IMR-90 (cell line): ENCODE results near the gene NAPB. TPM values are rescaled to one million over a fixed set of nuclear protein-coding genes. Genes with fewer than 3 reads are reported as not detected.

Experiments
- ATAC-seq: fragments of 200-7000 bp; cut with Tn5 transposase; 2 replicates; pipeline ENCODE4 v1.9.1; 2020; ENCODE audit warnings: low read depth, mild to moderate bottlenecking, moderate library complexity
- BruUV-seq: library from RNA; stranded (reverse); fragments of 400-500 nt; replicated peaks from 2 replicates; lab custom pipeline; 2021; lab: Mats Ljungman, UMichigan
- CTCF ChIA-PET: fragments of 300-600 bp; formaldehyde crosslinking; extraction: SDS; loops from one replicate; lab custom pipeline; 2021; ENCODE audit warnings: antibody characterized with exemption; lab: Yijun Ruan, JAX
- POLR2A ChIA-PET: fragments of 300-600 bp; sonication (Branson Sonifier 250); formaldehyde crosslinking; loops from one replicate; lab custom pipeline; 2022; ENCODE audit warnings: antibody characterized with exemption; ENCODE audit not compliant: unreplicated experiment; lab: Charles Lee
- DNase-seq: peaks from one replicate; pipeline ENCODE4 v3.0.0; 2013
- H2AFZ ChIP-seq: replicated peaks from 2 replicates; pipeline ENCODE3; 2013; ENCODE audit warnings: low read length, mild to moderate bottlenecking; ENCODE audit not compliant: poor library complexity
- H2AK5ac ChIP-seq: 2 replicates; pipeline ENCODE4 v1.6.1; 2013; ENCODE audit warnings: low read depth, low read length, inconsistent platforms
- H2AK9ac ChIP-seq: replicated peaks from 2 replicates; pipeline ENCODE3; 2013; ENCODE audit warnings: mild to moderate bottlenecking, low read depth, low read length, moderate library complexity; ENCODE audit not compliant: poor library complexity
- H2BK120ac ChIP-seq: 2 replicates; pipeline ENCODE4 v1.6.1; 2013; ENCODE audit warnings: low read depth, low read length, inconsistent platforms
- H2BK15ac ChIP-seq: 3 replicates; pipeline ENCODE4 v1.6.1; 2013; ENCODE audit warnings: low read depth, low read length, inconsistent platforms
- H2BK20ac ChIP-seq: 2 replicates; pipeline ENCODE4 v1.6.1; 2013; ENCODE audit warnings: low read depth, mild to moderate bottlenecking, inconsistent platforms, low read length, moderate library complexity
- H2BK5ac ChIP-seq: 2 replicates; pipeline ENCODE4 v1.6.1; 2013; ENCODE audit warnings: mild to moderate bottlenecking, low read depth, low read length, inconsistent platforms; ENCODE audit not compliant: poor library complexity, severe bottlenecking
- H3K14ac ChIP-seq: replicated peaks from 2 replicates; pipeline ENCODE4 v1.6.1; 2013; ENCODE audit warnings: low read depth, low read length, inconsistent platforms
- H3K18ac ChIP-seq: 2 replicates; pipeline ENCODE4 v1.6.1; 2013; ENCODE audit warnings: low read depth, low read length, control low read depth
- H3K23ac ChIP-seq: 2 replicates; pipeline ENCODE4 v1.6.1; 2013; ENCODE audit warnings: low read depth, low read length, inconsistent platforms
- H3K27ac ChIP-seq: 2 replicates; pipeline ENCODE4 v1.5.1; 2013; ENCODE audit warnings: mild to moderate bottlenecking, control low read depth, low read length; ENCODE audit not compliant: insufficient read depth
- H3K27me3 ChIP-seq: 2 replicates; pipeline ENCODE4 v1.6.1; 2013; ENCODE audit warnings: low read length; ENCODE audit not compliant: control insufficient read depth, insufficient read depth
- H3K36me3 ChIP-seq: 2 replicates; pipeline ENCODE4 v1.6.1; 2013; ENCODE audit warnings: low read length, mixed read lengths; ENCODE audit not compliant: control insufficient read depth, insufficient read depth
- H3K4ac ChIP-seq: 2 replicates; pipeline ENCODE4 v1.6.1; 2013; ENCODE audit warnings: low read depth, low read length, inconsistent platforms
- H3K4me1 ChIP-seq: 2 replicates; pipeline ENCODE4 v1.6.1; 2013; ENCODE audit warnings: low read length, mixed read lengths; ENCODE audit not compliant: control insufficient read depth, insufficient read depth
- H3K4me2 ChIP-seq: 2 replicates; pipeline ENCODE4 v1.6.1; 2013; ENCODE audit warnings: low read depth, mild to moderate bottlenecking, control low read depth, low read length, moderate library complexity
- H3K4me3 ChIP-seq: 2 replicates; pipeline ENCODE4 v1.5.1; 2013; ENCODE audit warnings: low read depth, mild to moderate bottlenecking, control low read depth, low read length, moderate library complexity; ENCODE audit not compliant: insufficient read depth
- H3K56ac ChIP-seq: 2 replicates; pipeline ENCODE4 v1.6.1; 2013; ENCODE audit warnings: low read length, inconsistent platforms; ENCODE audit not compliant: insufficient read depth; ENCODE audit errors: extremely low read depth
- H3K79me1 ChIP-seq, 2 experiments: 2 replicates each; pipeline ENCODE4 v1.6.1; 2013; ENCODE audit warnings: low read length in 2 of 2, inconsistent platforms in 1 of 2, low read depth in 1 of 2
- H3K9ac ChIP-seq: 2 replicates; pipeline ENCODE4 v1.6.1; 2013; ENCODE audit warnings: low read depth, low read length, control low read depth
- H3K9me1 ChIP-seq: 2 replicates; pipeline ENCODE4 v1.6.1; 2013; ENCODE audit warnings: low read length, inconsistent platforms; ENCODE audit not compliant: insufficient read depth
- H3K9me3 ChIP-seq: 2 replicates; pipeline ENCODE4 v1.6.1; 2013; ENCODE audit warnings: low read length; ENCODE audit not compliant: control insufficient read depth, insufficient read depth
- H4K20me1 ChIP-seq: 2 replicates; pipeline ENCODE4 v1.6.1; 2013; ENCODE audit warnings: low read length, inconsistent platforms; ENCODE audit not compliant: insufficient read depth
- H4K5ac ChIP-seq: 2 replicates; pipeline ENCODE4 v1.6.1; 2013; ENCODE audit warnings: mild to moderate bottlenecking, low read depth, low read length, control low read depth
- H4K8ac ChIP-seq, 2 experiments: 2 replicates each; pipeline ENCODE4 v1.6.1; 2013; ENCODE audit warnings: low read depth in 2 of 2, low read length in 2 of 2, control low read depth in 1 of 2, inconsistent platforms in 1 of 2
- H4K91ac ChIP-seq: 2 replicates; pipeline ENCODE4 v1.6.1; 2013; ENCODE audit warnings: low read depth, low read length, inconsistent platforms; ENCODE audit not compliant: insufficient read depth
- BHLHE40 ChIP-seq: fragments of 150-350 bp; IDR thresholded peaks from 2 replicates; pipeline ENCODE4 v1.6.1; 2016; ENCODE audit warnings: mild to moderate bottlenecking, low read depth, low read length
- CHD1 ChIP-seq: IDR thresholded peaks from 2 replicates; pipeline ENCODE4 v1.6.1; 2012; ENCODE audit warnings: low read depth, low read length, improper control_type of control experiment
- FOS ChIP-seq: fragments of 150-350 bp; IDR thresholded peaks from 2 replicates; pipeline ENCODE4 v1.6.1; 2016; ENCODE audit warnings: low read depth, low read length
- MAZ ChIP-seq: IDR thresholded peaks from 2 replicates; pipeline ENCODE4 v1.6.1; 2012; ENCODE audit warnings: low read depth, mild to moderate bottlenecking, low read length, improper control_type of control experiment, moderate library complexity, borderline replicate concordance
- MXI1 ChIP-seq: IDR thresholded peaks from 2 replicates; pipeline ENCODE4 v1.6.1; 2012; ENCODE audit warnings: low read depth, mild to moderate bottlenecking, low read length, moderate library complexity, borderline replicate concordance
- NFE2L2 ChIP-seq: fragments of 150-350 bp; IDR thresholded peaks from 2 replicates; pipeline ENCODE4 v1.6.1; 2016; ENCODE audit warnings: low read depth, mild to moderate bottlenecking, low read length
- POLR2A ChIP-seq: IDR thresholded peaks from 2 replicates; pipeline ENCODE4 v1.6.1; 2012; ENCODE audit warnings: mild to moderate bottlenecking, low read depth, low read length
- RCOR1 ChIP-seq: IDR thresholded peaks from 2 replicates; pipeline ENCODE4 v1.6.1; 2012; ENCODE audit warnings: mild to moderate bottlenecking, low read length, improper control_type of control experiment; ENCODE audit not compliant: insufficient replicate concordance
- SMC3 ChIP-seq: fragments of 150-350 bp; IDR thresholded peaks from 2 replicates; pipeline ENCODE4 v1.6.1; 2016; ENCODE audit warnings: low read depth, mild to moderate bottlenecking, antibody characterized with exemption, low read length, moderate library complexity
- WGBS, 2 experiments: methylation state at CpG; one replicate each; pipeline versions ENCODE4 v1.1.5 to v1.1.7; 2013; ENCODE audit warnings: missing lambda C conversion rate in 2 of 2; ENCODE audit not compliant: insufficient read length in 1 of 2; ENCODE audit errors: extremely low coverage in 2 of 2; 5-methylcytosine and 5-hydroxymethylcytosine counted together
- dilution Hi-C: fragments of 300-500 bp; cut with HindIII; formaldehyde crosslinking; loops from one replicate; pipeline ENCODE4 v1.14.3; 2018; ENCODE audit warnings: low sequenced_read_pairs; ENCODE audit not compliant: unreplicated experiment
- in situ Hi-C: fragments of 300-500 bp; cut with MboI; formaldehyde crosslinking; loops from 3 replicates; pipeline ENCODE4 v1.14.3; 2019; ENCODE audit warnings: low sequenced_read_pairs, inconsistent platforms, mixed read lengths
- intact Hi-C: fragments of 100-400 bp; cut with micrococcal nuclease; formaldehyde crosslinking; loops from 2 replicates; pipeline ENCODE4 v1.10.0; 2022
- polyA plus RNA-seq, 3 experiments: library from polyadenylated mRNA; depleted of rRNA; stranded (reverse); fragments of >200 nt; gene quantifications; 2 replicates each; pipeline ENCODE4 v1.2.3, GENCODE V29; 2012; ENCODE audit warnings: low replicate concordance in 1 of 3
- total RNA-seq: library from RNA; depleted of rRNA; stranded (reverse); fragments of >200 nt; gene quantifications from 2 replicates; pipeline ENCODE4 v1.2.3, GENCODE V29; 2012
- TF ChIP-seq, protein P1 (sequence below): fragments of 150-350 bp; IDR thresholded peaks from 2 replicates; pipeline ENCODE4 v1.6.1; 2016; ENCODE audit warnings: low read depth, mild to moderate bottlenecking, low read length, moderate library complexity, borderline replicate concordance
- TF ChIP-seq, protein P2 (sequence below): fragments of 150-350 bp; IDR thresholded peaks from 2 replicates; pipeline ENCODE4 v1.6.1; 2017; ENCODE audit warnings: mild to moderate bottlenecking, antibody characterized with exemption, low read length, low read depth
- TF ChIP-seq, protein P3 (sequence below): conservative IDR thresholded peaks from 2 replicates; pipeline ENCODE4 v1.5.1; 2012; ENCODE audit warnings: mild to moderate bottlenecking, low read depth, low read length, improper control_type of control experiment

NAPB gene
- total and polyA plus RNA-seq, 2 of the 4 experiments (the other 2 are of a cell fraction): 4.4 to 5.2 TPM

DNA sequence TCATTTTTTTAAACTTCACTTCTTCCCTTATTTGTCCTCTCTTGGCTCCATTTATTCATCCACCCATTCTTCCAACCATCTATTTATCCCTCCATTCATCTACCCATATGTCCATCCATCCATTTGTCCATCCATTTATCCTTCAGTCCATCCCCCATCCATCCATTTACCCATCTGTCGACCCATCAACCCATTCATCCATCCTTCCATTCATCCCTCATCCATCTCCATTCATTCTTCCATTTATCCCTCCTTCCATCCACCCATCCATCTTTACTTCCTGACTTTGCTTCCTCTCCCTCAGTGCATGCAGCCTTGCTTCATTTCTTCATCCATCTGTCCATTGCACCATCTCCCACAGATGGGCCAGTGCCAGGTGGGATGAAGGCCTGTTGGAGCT is 29.6 kb upstream of the NAPB start:
- Histone ChIP-seq H4K8ac (no peak overlapping the region), H3K4me3 (no peak overlapping the region), H2BK5ac (no peak overlapping the region), H3K4me2 (no peak overlapping the region), H2BK20ac (no peak overlapping the region), H3K9ac (no peak overlapping the region), H3K27me3 (peaks cover 2% of the 10 kb centered on the region; the same call in 1 of the 2 replicates), H2BK120ac (no peak overlapping the region), H4K20me1 (no peaks in the 10 kb centered on the region), H3K4ac (no peak overlapping the region), H4K91ac (no peak overlapping the region), H4K5ac (no peak overlapping the region), H3K18ac (no peak overlapping the region), H3K9me1 (peaks cover 2% of the 10 kb centered on the region; the same call in 1 of the 2 replicates), H2AFZ (no peak overlapping the region), H2AK5ac (no peak overlapping the region), H3K36me3 (no peaks in the 10 kb centered on the region), H3K4me1 (0 out of 2 replicates have a peak, but pooled peaks cover under 1% of the 10 kb centered on the region), H3K27ac (no peak overlapping the region), H3K14ac (no peak overlapping the region), H2BK15ac (no peak overlapping the region), H3K79me1 (no peaks in the 10 kb centered on the region), H2AK9ac (no peak overlapping the region), H3K23ac (no peak overlapping the region), H3K56ac (no peak overlapping the region), H3K9me3 (no peaks in the 10 kb centered on the region)
- BruUV-seq: no TSS peak
- WGBS, 2 experiments: 45 to 100% methylated on average over 1 of the region's 1 CpG
- no peak for DNase-seq
- TF ChIP-seq, protein P1, sequence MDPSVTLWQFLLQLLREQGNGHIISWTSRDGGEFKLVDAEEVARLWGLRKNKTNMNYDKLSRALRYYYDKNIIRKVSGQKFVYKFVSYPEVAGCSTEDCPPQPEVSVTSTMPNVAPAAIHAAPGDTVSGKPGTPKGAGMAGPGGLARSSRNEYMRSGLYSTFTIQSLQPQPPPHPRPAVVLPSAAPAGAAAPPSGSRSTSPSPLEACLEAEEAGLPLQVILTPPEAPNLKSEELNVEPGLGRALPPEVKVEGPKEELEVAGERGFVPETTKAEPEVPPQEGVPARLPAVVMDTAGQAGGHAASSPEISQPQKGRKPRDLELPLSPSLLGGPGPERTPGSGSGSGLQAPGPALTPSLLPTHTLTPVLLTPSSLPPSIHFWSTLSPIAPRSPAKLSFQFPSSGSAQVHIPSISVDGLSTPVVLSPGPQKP: no peak
- TF ChIP-seq MAZ (no peak), BHLHE40 (no peak), FOS (no peak), RCOR1 (no peak), POLR2A (no peak), MXI1 (no peak), CHD1 (no peak), SMC3 (no peak), NFE2L2 (no peak)
- TF ChIP-seq, protein P2, sequence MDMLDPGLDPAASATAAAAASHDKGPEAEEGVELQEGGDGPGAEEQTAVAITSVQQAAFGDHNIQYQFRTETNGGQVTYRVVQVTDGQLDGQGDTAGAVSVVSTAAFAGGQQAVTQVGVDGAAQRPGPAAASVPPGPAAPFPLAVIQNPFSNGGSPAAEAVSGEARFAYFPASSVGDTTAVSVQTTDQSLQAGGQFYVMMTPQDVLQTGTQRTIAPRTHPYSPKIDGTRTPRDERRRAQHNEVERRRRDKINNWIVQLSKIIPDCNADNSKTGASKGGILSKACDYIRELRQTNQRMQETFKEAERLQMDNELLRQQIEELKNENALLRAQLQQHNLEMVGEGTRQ: no peak
- TF ChIP-seq, protein P3, sequence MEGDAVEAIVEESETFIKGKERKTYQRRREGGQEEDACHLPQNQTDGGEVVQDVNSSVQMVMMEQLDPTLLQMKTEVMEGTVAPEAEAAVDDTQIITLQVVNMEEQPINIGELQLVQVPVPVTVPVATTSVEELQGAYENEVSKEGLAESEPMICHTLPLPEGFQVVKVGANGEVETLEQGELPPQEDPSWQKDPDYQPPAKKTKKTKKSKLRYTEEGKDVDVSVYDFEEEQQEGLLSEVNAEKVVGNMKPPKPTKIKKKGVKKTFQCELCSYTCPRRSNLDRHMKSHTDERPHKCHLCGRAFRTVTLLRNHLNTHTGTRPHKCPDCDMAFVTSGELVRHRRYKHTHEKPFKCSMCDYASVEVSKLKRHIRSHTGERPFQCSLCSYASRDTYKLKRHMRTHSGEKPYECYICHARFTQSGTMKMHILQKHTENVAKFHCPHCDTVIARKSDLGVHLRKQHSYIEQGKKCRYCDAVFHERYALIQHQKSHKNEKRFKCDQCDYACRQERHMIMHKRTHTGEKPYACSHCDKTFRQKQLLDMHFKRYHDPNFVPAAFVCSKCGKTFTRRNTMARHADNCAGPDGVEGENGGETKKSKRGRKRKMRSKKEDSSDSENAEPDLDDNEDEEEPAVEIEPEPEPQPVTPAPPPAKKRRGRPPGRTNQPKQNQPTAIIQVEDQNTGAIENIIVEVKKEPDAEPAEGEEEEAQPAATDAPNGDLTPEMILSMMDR: no peak
- POLR2A ChIA-PET: no interaction called here
- in situ Hi-C loops: no loop called here
- no peak for ATAC-seq
- intact Hi-C loops: no loop called here
- CTCF ChIA-PET: no interaction called here
- dilution Hi-C loops: no loop called here
